HepG2 (cell line): Measurements from ENCODE around the gene MS4A6A. TPM values are rescaled to one million over a fixed set of nuclear protein-coding genes. Genes with fewer than 3 reads are reported as not detected.
"Not testable (repeated sequence)": the region's sequence is repeated elsewhere in the genome, so short reads cannot be mapped to it uniquely, and the experiment has no call there.

Source experiments
- ATAC-seq: fragments of 200-7000 bp; cut with Tn5 transposase; 3 replicates; pipeline ENCODE4 v1.9.1; 2020; ENCODE audit warnings: mild to moderate bottlenecking, moderate library complexity
- BruUV-seq: library from RNA; stranded (reverse); fragments of 400-500 nt; replicated peaks from 2 replicates; lab custom pipeline; 2021; lab: Mats Ljungman, UMichigan
- CTCF ChIA-PET: fragments of 300-600 bp; formaldehyde crosslinking; extraction: SDS; loops from one replicate; lab custom pipeline; 2021; ENCODE audit warnings: low total read pairs, inconsistent platforms, low intra/inter-chr PET ratio; lab: Yijun Ruan, JAX
- POLR2A ChIA-PET: fragments of 350-600 bp; sonication (Branson Sonifier 250); formaldehyde crosslinking; loops from one replicate; lab custom pipeline; 2020; ENCODE audit warnings: antibody characterized with exemption, inconsistent platforms; lab: Yijun Ruan, JAX
- DNase-seq: peaks from one replicate; pipeline ENCODE4 v3.0.0-alpha.2; 2015; ENCODE audit warnings: low spot score
- FAIRE-seq: peaks from 3 replicates; lab custom pipeline; 2011; peaks lifted over from hg19 to GRCh38; lab: Jason Lieb, UNC
- H2AFZ ChIP-seq: one replicate; pipeline ENCODE4 v1.6.1; 2011; ENCODE audit warnings: low read length, inconsistent platforms
- H3K27ac ChIP-seq: fragments of 300-600 bp; 3 replicates; pipeline ENCODE4 v1.8.0; 2011; ENCODE audit warnings: mixed run types, mild to moderate bottlenecking, mixed read lengths, low read length, inconsistent platforms; ENCODE audit not compliant: insufficient read depth; ENCODE audit errors: extremely low read length
- H3K27me3 ChIP-seq, 2 experiments: fragments of 200-600 bp in 1 of 2; 2 replicates in 1 of 2; 3 replicates in 1 of 2; pipeline versions ENCODE4 v1.6.0 to v1.8.0; 2011; ENCODE audit warnings: low read length in 2 of 2, mild to moderate bottlenecking in 2 of 2, moderate library complexity in 2 of 2, inconsistent platforms in 1 of 2; ENCODE audit not compliant: insufficient read depth in 2 of 2, control insufficient read depth in 1 of 2
- H3K36me3 ChIP-seq, 2 experiments: fragments of 200-600 bp in 1 of 2; replicated peaks in 1 of 2; 2 replicates in 1 of 2; 3 replicates in 1 of 2; pipeline versions ENCODE4 v1.5.1 to v1.8.0; 2011; ENCODE audit warnings: low read length in 2 of 2, inconsistent platforms in 1 of 2; ENCODE audit not compliant: insufficient read depth in 2 of 2, control insufficient read depth in 1 of 2
- H3K4me1 ChIP-seq: 2 replicates; pipeline ENCODE4 v1.5.1; 2012; ENCODE audit warnings: low read length, inconsistent platforms; ENCODE audit not compliant: insufficient read depth
- H3K4me2 ChIP-seq: 2 replicates; pipeline ENCODE4 v1.6.0; 2011; ENCODE audit warnings: low read depth, low read length, inconsistent platforms
- H3K4me3 ChIP-seq, 3 experiments: fragments of 200-600 bp in 1 of 3; sonication (generic), shearing (Covaris generic) in 1 of 3; replicated peaks in 1 of 3; 2 replicates each; pipeline ENCODE4 v1.5.1; 2011 to 2016; ENCODE audit warnings: low read length in 3 of 3, inconsistent platforms in 2 of 3, low read depth in 2 of 3, mild to moderate bottlenecking in 2 of 3, control low read depth in 1 of 3, mixed read lengths in 1 of 3; ENCODE audit not compliant: insufficient read depth in 1 of 3
- H3K79me2 ChIP-seq: one replicate; pipeline ENCODE4 v1.6.1; 2011; ENCODE audit warnings: low read length, inconsistent platforms; ENCODE audit not compliant: insufficient read depth
- H3K9ac ChIP-seq: 2 replicates; pipeline ENCODE4 v1.6.0; 2011; ENCODE audit warnings: mild to moderate bottlenecking, low read depth, low read length, inconsistent platforms; ENCODE audit not compliant: insufficient read depth
- H3K9me3 ChIP-seq: 2 replicates; pipeline ENCODE4 v1.5.1; 2012; ENCODE audit warnings: mild to moderate bottlenecking, low read length
- H4K20me1 ChIP-seq: 2 replicates; pipeline ENCODE4 v1.6.0; 2011; ENCODE audit warnings: inconsistent platforms, mild to moderate bottlenecking, low read length, moderate library complexity; ENCODE audit not compliant: insufficient read depth
- CEBPB ChIP-seq: IDR thresholded peaks from 2 replicates; pipeline ENCODE4 v1.6.1; 2011; ENCODE audit warnings: low read depth, low read length, improper control_type of control experiment, borderline replicate concordance
- CEBPZ ChIP-seq: IDR thresholded peaks from 2 replicates; pipeline ENCODE4 v1.6.1; 2012; ENCODE audit warnings: low read length, improper control_type of control experiment
- CTCF ChIP-seq: sonication (generic); formaldehyde crosslinking; IDR thresholded peaks from 2 replicates; pipeline ENCODE4 v1.5.0; 2020; ENCODE audit warnings: mild to moderate bottlenecking, missing genetic modification reagents, moderate library complexity
- HCFC1 ChIP-seq: fragments of 150-350 bp; IDR thresholded peaks from 2 replicates; pipeline ENCODE4 v1.6.1; 2014; ENCODE audit warnings: low read depth, low read length
- MIER3 ChIP-seq: IDR thresholded peaks from 2 replicates; pipeline ENCODE4 v1.6.1; 2016; ENCODE audit warnings: missing compliant biosample characterization, borderline replicate concordance
- RORA ChIP-seq: sonication (generic); formaldehyde crosslinking; IDR thresholded peaks from 2 replicates; pipeline ENCODE4 v1.5.0; 2020; ENCODE audit warnings: mild to moderate bottlenecking, missing genetic modification reagents, moderate library complexity
- SMC3 ChIP-seq: IDR thresholded peaks from 2 replicates; pipeline ENCODE4 v1.6.1; 2011; ENCODE audit warnings: low read length, improper control_type of control experiment
- STAG1 ChIP-seq: sonication (generic); formaldehyde crosslinking; IDR thresholded peaks from 2 replicates; pipeline ENCODE4 v1.4.0; 2020; ENCODE audit warnings: missing genetic modification reagents
- ZNF678 ChIP-seq: sonication (generic); formaldehyde crosslinking; IDR thresholded peaks from 2 replicates; pipeline ENCODE4 v1.4.0; 2020; ENCODE audit warnings: mild to moderate bottlenecking, missing genetic modification reagents
- WGBS: methylation state at CpG from one replicate; pipeline ENCODE4 v1.1.6; 2017; ENCODE audit warnings: low lambda C conversion rate; 5-methylcytosine and 5-hydroxymethylcytosine counted together
- in situ Hi-C: cut with HindIII; loops from 2 replicates; pipeline ENCODE4 v1.10.0; 2017; ENCODE audit warnings: low pct_unique_long_range_greater_than_20kb; ENCODE audit not compliant: extremely low pct_ligation_motif_present
- intact Hi-C: fragments of 100-400 bp; cut with micrococcal nuclease; formaldehyde crosslinking; loops from one replicate; pipeline ENCODE4 v1.10.0; 2022; ENCODE audit not compliant: unreplicated experiment
- polyA plus RNA-seq, 8 experiments: library from polyadenylated mRNA; depleted of rRNA in 3 of 8; stranded (reverse) in 7 of 8; unstranded in 1 of 8; fragments of >200 nt; fragmentation: Illumina TruSeq in 4 of 8; extraction: Trizol in 4 of 8; gene quantifications; 2 replicates each; pipeline versions ENCODE4 v1.2.1 to v1.2.3, GENCODE V29; 2011 to 2016; ENCODE audit warnings: low read depth in 4 of 8, missing spikeins in 1 of 8, mixed read lengths in 1 of 8; ENCODE audit not compliant: insufficient read depth in 1 of 8
- total RNA-seq, 5 experiments: library from RNA; depleted of rRNA; stranded (reverse); fragments of >200 nt; fragmentation: Illumina TruSeq; extraction: Trizol; gene quantifications; 2 replicates each; pipeline ENCODE4 v1.2.3, GENCODE V29; 2016; ENCODE audit warnings: low read depth in 1 of 5

Gene MS4A6A
- total and polyA plus RNA-seq, 2 of the 13 experiments (the other 11 are each of a cell fraction or from before 2014, with no cell fraction given) = not detected

GRCh38 chr11:60194511-60194910 is 11.6 kb upstream of the MS4A6A start (continued):
- TF ChIP-seq CEBPZ = no peak
- TF ChIP-seq MIER3 (CRISPR knock-in tag) = no peak
- no peak for TF ChIP-seq ZNF678

GRCh38 chr11:60193687-60194433 is 11.0 kb upstream of the MS4A6A start:
- TF ChIP-seq STAG1 (CRISPR knock-in tag) (peak; percentile 27; the same call in 1 of the 2 replicates), RORA (CRISPR knock-in tag) (no peak), CEBPB (no peak), HCFC1 (no peak), CTCF (CRISPR knock-in tag) (peak; percentile 61), SMC3 (peak; percentile 60; the same call in 1 of the 2 replicates)
- H3K9ac ChIP-seq = no peak overlapping the region
- FAIRE-seq = peak; percentile 23
- peak; percentile 58 for DNase-seq
- no peaks in the 10 kb centered on the region for H3K79me2 ChIP-seq
- peak; percentile 88 for ATAC-seq
- WGBS = 10% methylated on average over 1 of the region's 1 CpG
- H3K4me2 ChIP-seq = no peak overlapping the region
- H3K9me3 ChIP-seq = no peaks in the 10 kb centered on the region
- intact Hi-C loops = loop anchor here (2.0 kb wide), 1 partner anchor 25 kb away; no protein-coding TSS in a partner anchor
- H3K36me3 ChIP-seq = no peaks in the 10 kb centered on the region
- H3K4me3 ChIP-seq = no peak overlapping the region
- H3K27ac ChIP-seq = no peak overlapping the region
- ChIA-PET CTCF (interaction anchor here (1.2 to 1.8 kb wide), 3 partner anchors 24 to 371 kb away, joined by 4 to 18 read pairs (median 4); no protein-coding TSS in a partner anchor), POLR2A (no interaction called here)
- no peaks in the 10 kb centered on the region; a peak in 1 of 5 replicates for H3K27me3 ChIP-seq
- H4K20me1 ChIP-seq = no peaks in the 10 kb centered on the region
- in situ Hi-C loops = no loop called here
- H2AFZ ChIP-seq = no peak overlapping the region
- no TSS peak for BruUV-seq
- H3K4me1 ChIP-seq = no peaks in the 10 kb centered on the region

GRCh38 chr11:60192564-60192963 is 9.7 kb upstream of the MS4A6A start:
- H3K36me3 ChIP-seq, FAIRE-seq, H3K4me2 ChIP-seq, H2AFZ ChIP-seq, POLR2A ChIA-PET, in situ Hi-C loops, H3K4me3 ChIP-seq, DNase-seq, H3K27me3 ChIP-seq, BruUV-seq, H3K27ac ChIP-seq, ATAC-seq, H3K9ac ChIP-seq, H3K9me3 ChIP-seq, H4K20me1 ChIP-seq, H3K79me2 ChIP-seq, H3K4me1 ChIP-seq: not testable (repeated sequence)
- CTCF ChIA-PET = interaction anchor here (1.8 kb wide), 1 partner anchor 369 kb away, joined by 18 read pairs; no protein-coding TSS in a partner anchor
- intact Hi-C loops = loop anchor here (2.0 kb wide), 1 partner anchor 24 kb away; no protein-coding TSS in a partner anchor
- WGBS = 30% methylated on average over 3 of the region's 4 CpGs
